AG04449 (cell line): Measurements from ENCODE around the gene TMEM45A.
A peak's percentile ranks its signal among the peaks of the same experiment; 100 is the strongest.

Experiments used
- CTCF ChIA-PET: fragments of 350-600 bp; formaldehyde crosslinking; extraction: SDS; loops from one replicate; lab custom pipeline; 2021; ENCODE audit warnings: antibody characterized with exemption; lab: Yijun Ruan, JAX
- POLR2A ChIA-PET: fragments of 400-600, 350-600 bp; formaldehyde crosslinking; extraction: SDS; loops from one replicate; lab custom pipeline; 2020; ENCODE audit warnings: antibody characterized with exemption, inconsistent platforms; lab: Yijun Ruan, JAX
- DNase-seq: peaks from one replicate; pipeline ENCODE4 v3.0.0-alpha.2; 2010; ENCODE audit warnings: low read depth, low spot score
- H3K4me3 ChIP-seq: 2 replicates; pipeline ENCODE4 v1.5.1; 2011; ENCODE audit warnings: low read depth, mild to moderate bottlenecking, control low read depth, low read length
- CTCF ChIP-seq: IDR thresholded peaks from one replicate; pipeline ENCODE4 v1.5.1; 2011; ENCODE audit warnings: mild to moderate bottlenecking, moderate library complexity, low read length, control low read depth, inconsistent platforms; ENCODE audit not compliant: insufficient read depth; ENCODE audit errors: missing control alignments

The TMEM45A gene

GRCh38 chr3:100480081-100480480 is 12.3 kb upstream of the TMEM45A start:
- ChIA-PET POLR2A (interaction anchor here (0.6 kb wide), 1 partner anchor 95 kb away, joined by 3 read pairs; no protein-coding TSS in a partner anchor), CTCF (interaction anchor here (1.6 to 2.8 kb wide), 2 partner anchors 17 to 110 kb away, joined by 6 to 15 read pairs; no protein-coding TSS in a partner anchor)
- no peak overlapping the region for H3K4me3 ChIP-seq
- DNase-seq: no peak
- no peak for TF ChIP-seq CTCF

GRCh38 chr3:100482176-100482575 is 10.2 kb upstream of the TMEM45A start:
- DNase-seq: no peak
- no peak for TF ChIP-seq CTCF
- CTCF ChIA-PET: interaction anchor here (1.3 kb wide), 1 partner anchor 109 kb away, joined by 3 read pairs; no protein-coding TSS in a partner anchor
- H3K4me3 ChIP-seq: no peak overlapping the region
- POLR2A ChIA-PET: no interaction called here

- TF ChIP-seq CTCF: no peak
- CTCF ChIA-PET: interaction anchor here (1.0 to 4.8 kb wide), 2 partner anchors 21 to 410 kb away, joined by 3 to 30 read pairs; no protein-coding TSS in a partner anchor
- POLR2A ChIA-PET: interaction anchor here (0.8 kb wide), 1 partner anchor 9 kb away, joined by 4 read pairs; the partner anchor contains the start of gene TMEM45A
- no peak for DNase-seq
- no peak overlapping the region for H3K4me3 ChIP-seq
Measured at GRCh38 chr3:100483529-100483928, 8.9 kb upstream of the TMEM45A start.

- H3K4me3 ChIP-seq: no peak overlapping the region
- CTCF ChIA-PET: interaction anchor here (1.1 to 4.8 kb wide), 3 partner anchors 24 to 116 kb away, joined by 3 to 30 read pairs (median 14); no protein-coding TSS in a partner anchor
- no peak for TF ChIP-seq CTCF
- POLR2A ChIA-PET: no interaction called here
- DNase-seq: no peak
Measured at GRCh38 chr3:100486808-100487207, 5.6 kb upstream of the TMEM45A start.

GRCh38 chr3:100489118-100489517 is 3.3 kb upstream of the TMEM45A start:
- ChIA-PET CTCF (interaction anchor here (1.0 kb wide), 1 partner anchor 102 kb away, joined by 4 read pairs; no protein-coding TSS in a partner anchor), POLR2A (no interaction called here)
- no peak overlapping the region for H3K4me3 ChIP-seq
- no peak for DNase-seq
- no peak for TF ChIP-seq CTCF

GRCh38 chr3:100496711-100497261 is 4.4 kb downstream of the TMEM45A start:
- DNase-seq: peak; percentile 53
- ChIA-PET CTCF (interaction anchor here (1.2 to 1.3 kb wide), 2 partner anchors 10 to 93 kb away, joined by 3 to 4 read pairs; no protein-coding TSS in a partner anchor), POLR2A (no interaction called here)
- H3K4me3 ChIP-seq: no peak overlapping the region
- TF ChIP-seq CTCF: no peak
